OCI-LY1 (cell line): ENCODE measurements around the gene AHSA1.

Experiments used
- CTCF ChIP-seq: fragments of 200-600 bp; sonication (generic), shearing (Covaris generic); IDR thresholded peaks from 2 replicates; pipeline ENCODE4 v1.5.1; 2017; ENCODE audit warnings: mild to moderate bottlenecking, antibody characterized with exemption, low read length, moderate library complexity, mixed read lengths
- EZH2 ChIP-seq: fragments of 200-600 bp; sonication (generic), shearing (Covaris generic); IDR thresholded peaks from 2 replicates; pipeline ENCODE4 v1.8.0; 2017; ENCODE audit warnings: borderline replicate concordance, mixed run types, mild to moderate bottlenecking, antibody characterized with exemption, low read length, moderate library complexity, mixed read lengths

- TF ChIP-seq CTCF, result no peak
- no peak for TF ChIP-seq EZH2
Observed at GRCh38 chr14:77469067-77469505, 11.2 kb downstream of the AHSA1 start.
